SK-N-SH (cell line): Measurements from ENCODE around the gene ARHGAP31. TPM values are rescaled to one million over a fixed set of nuclear protein-coding genes. Genes with fewer than 3 reads are reported as not detected.

Experiments used
- CTCF ChIA-PET: fragments of 300-600, 350-600 bp; formaldehyde crosslinking; extraction: SDS; loops from one replicate; lab custom pipeline; 2021; lab: Yijun Ruan, JAX
- POLR2A ChIA-PET: fragments of 350-600 bp; sonication (Branson Sonifier 250); formaldehyde crosslinking; extraction: SDS; loops from one replicate; lab custom pipeline; 2020; ENCODE audit warnings: antibody characterized with exemption, inconsistent platforms; lab: Yijun Ruan, JAX
- DNase-seq: peaks from one replicate; pipeline ENCODE4 v3.0.0; 2012
- H2AFZ ChIP-seq: fragments of 200-600 bp; sonication (generic); 2 replicates; pipeline ENCODE4 v1.8.1; 2016; ENCODE audit warnings: antibody characterized with exemption, mild to moderate bottlenecking, low read depth
- H3F3A ChIP-seq: fragments of 200-600 bp; sonication (generic); replicated peaks from 2 replicates; pipeline ENCODE3; 2016; ENCODE audit warnings: antibody characterized with exemption, mild to moderate bottlenecking; ENCODE audit not compliant: insufficient read depth
- H3K27ac ChIP-seq, 2 experiments: fragments of 200-500 bp in 1 of 2; fragments of 200-600 bp in 1 of 2; sonication (Bioruptor generic) in 1 of 2; sonication (generic), shearing (Covaris generic) in 1 of 2; 2 replicates each; pipeline versions ENCODE4 v1.5.1 to v1.6.1; 2014 to 2016; ENCODE audit warnings: low read depth in 2 of 2, inconsistent platforms in 1 of 2, low read length in 1 of 2, mild to moderate bottlenecking in 1 of 2, mixed read lengths in 1 of 2
- H3K27me3 ChIP-seq: fragments of 200-600 bp; sonication (generic), shearing (Covaris generic); 2 replicates; pipeline ENCODE4 v1.6.1; 2016; ENCODE audit warnings: mixed run types; ENCODE audit not compliant: insufficient read depth
- H3K36me3 ChIP-seq, 2 experiments: fragments of 200-500 bp in 1 of 2; fragments of 200-600 bp in 1 of 2; sonication (Bioruptor generic) in 1 of 2; sonication (generic) in 1 of 2; replicated peaks in 1 of 2; 2 replicates each; pipeline versions ENCODE3 to v1.5.1; 2014 to 2016; ENCODE audit warnings: low read length in 1 of 2, mild to moderate bottlenecking in 1 of 2; ENCODE audit not compliant: insufficient read depth in 2 of 2, control insufficient read depth in 1 of 2
- H3K4me1 ChIP-seq, 2 experiments: fragments of 200-500 bp in 1 of 2; fragments of 200-600 bp in 1 of 2; sonication (Bioruptor generic) in 1 of 2; sonication (generic), shearing (Covaris generic) in 1 of 2; 2 replicates each; pipeline versions ENCODE4 v1.5.1 to v1.6.1; 2014 to 2016; ENCODE audit warnings: low read depth in 1 of 2, low read length in 1 of 2, mixed run types in 1 of 2; ENCODE audit not compliant: insufficient read depth in 2 of 2, control insufficient read depth in 1 of 2
- H3K4me2 ChIP-seq: fragments of 200-600 bp; sonication (generic), shearing (Covaris generic); 2 replicates; pipeline ENCODE4 v1.6.1; 2017; ENCODE audit warnings: mixed run types
- H3K4me3 ChIP-seq, 2 experiments: fragments of 200-500 bp in 1 of 2; fragments of 200-600 bp in 1 of 2; sonication (Bioruptor generic) in 1 of 2; sonication (generic), shearing (Covaris generic) in 1 of 2; 2 replicates each; pipeline versions ENCODE4 v1.5.1 to v1.8.1; 2014 to 2016; ENCODE audit warnings: low read depth in 2 of 2, inconsistent platforms in 1 of 2, low read length in 1 of 2, mild to moderate bottlenecking in 1 of 2, mixed read lengths in 1 of 2, moderate library complexity in 1 of 2
- H3K79me2 ChIP-seq: fragments of 200-600 bp; sonication (generic); 2 replicates; pipeline ENCODE4 v1.8.1; 2017; ENCODE audit warnings: mild to moderate bottlenecking; ENCODE audit not compliant: insufficient read depth
- H3K9ac ChIP-seq: fragments of 200-600 bp; sonication (generic); 2 replicates; pipeline ENCODE4 v1.6.1; 2017; ENCODE audit warnings: mixed run types
- H3K9me2 ChIP-seq: fragments of 200-600 bp; sonication (generic); 2 replicates; pipeline ENCODE4 v1.6.1; 2017; ENCODE audit warnings: mixed run types
- H3K9me3 ChIP-seq: fragments of 200-600 bp; sonication (generic); 2 replicates; pipeline ENCODE4 v1.6.1; 2017; ENCODE audit warnings: mixed run types, mild to moderate bottlenecking, moderate library complexity
- H4K20me1 ChIP-seq: fragments of 200-600 bp; sonication (generic); 2 replicates; pipeline ENCODE4 v1.6.1; 2017; ENCODE audit warnings: mild to moderate bottlenecking, mixed run types; ENCODE audit not compliant: insufficient read depth
- ELF1 ChIP-seq: IDR thresholded peaks from 2 replicates; pipeline ENCODE4 v1.4.0; 2012
- FOXJ3 ChIP-seq: sonication (generic); formaldehyde crosslinking; IDR thresholded peaks from 2 replicates; pipeline ENCODE4 v1.5.1; 2020; ENCODE audit warnings: mild to moderate bottlenecking, missing genetic modification reagents
- GATA2 ChIP-seq: sonication (generic); formaldehyde crosslinking; IDR thresholded peaks from 2 replicates; pipeline ENCODE4 v1.5.0; 2020; ENCODE audit warnings: mild to moderate bottlenecking, missing genetic modification reagents
- RAD21 ChIP-seq: IDR thresholded peaks from 2 replicates; pipeline ENCODE4 v1.6.1; 2012; ENCODE audit warnings: mild to moderate bottlenecking, low read length
- RCOR1 ChIP-seq: fragments of 150-350 bp; IDR thresholded peaks from 2 replicates; pipeline ENCODE4 v1.6.1; 2017; ENCODE audit warnings: antibody characterized with exemption, low read length
- WGBS: methylation state at CpG from one replicate; pipeline ENCODE4 v1.1.6; 2017; ENCODE audit warnings: low lambda C conversion rate; 5-methylcytosine and 5-hydroxymethylcytosine counted together
- polyA plus RNA-seq, 3 experiments: library from polyadenylated mRNA; depleted of rRNA; stranded (reverse); fragments of >200 nt; gene quantifications; 2 replicates each; pipeline ENCODE4 v1.2.3, GENCODE V29; 2012
- TF ChIP-seq, protein P1 (sequence below): fragments of 200-600 bp; sonication (generic); IDR thresholded peaks from 2 replicates; pipeline ENCODE4 v1.6.1; 2017; ENCODE audit warnings: antibody characterized with exemption, mild to moderate bottlenecking, moderate library complexity
- TF ChIP-seq, protein P2 (sequence below): IDR thresholded peaks from 2 replicates; pipeline ENCODE4 v1.4.0; 2012; ENCODE audit warnings: low read depth
- TF ChIP-seq, protein P3 (sequence below): fragments of 150-350 bp; IDR thresholded peaks from 2 replicates; pipeline ENCODE4 v1.6.1; 2017; ENCODE audit warnings: antibody characterized with exemption, low read length, low read depth, borderline replicate concordance
- TF ChIP-seq, protein P4 (sequence below): IDR thresholded peaks from 2 replicates; pipeline ENCODE4 v1.4.0; 2012; ENCODE audit warnings: low read depth, borderline replicate concordance

Gene ARHGAP31
- polyA plus RNA-seq, 1 of the 3 experiments (the other 2 are of a cell fraction) = 4.4 TPM

DNA sequence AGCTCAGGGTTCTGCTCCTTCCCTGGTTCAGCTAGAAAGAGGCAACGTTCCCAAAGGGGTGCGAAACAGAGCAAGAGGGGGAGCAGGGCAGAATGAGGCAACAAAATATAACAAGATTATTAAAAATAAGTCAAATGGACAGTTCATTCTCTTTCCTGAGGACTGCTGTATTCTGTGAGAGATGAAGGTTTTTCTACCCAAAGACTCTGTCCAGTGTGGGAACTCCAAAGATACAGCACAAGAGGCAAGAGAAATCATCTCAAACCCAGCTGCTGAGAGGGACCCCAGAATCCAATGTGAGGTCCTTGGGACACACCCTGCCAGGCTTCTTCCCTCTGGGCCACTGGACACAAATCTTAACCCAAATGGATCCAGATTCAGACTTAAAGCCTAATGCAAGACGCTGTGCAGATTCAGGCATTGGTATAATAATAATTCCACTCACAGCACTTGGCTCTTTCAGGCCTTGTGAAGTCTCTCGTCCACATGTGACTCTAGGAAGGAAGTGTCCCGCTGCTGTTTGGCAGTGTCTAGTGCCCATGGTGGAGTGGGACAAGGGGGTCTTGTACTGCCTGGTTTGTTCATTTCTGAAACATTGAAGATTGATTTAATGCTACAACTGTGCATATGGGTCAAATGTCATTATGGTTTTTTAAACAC, 14.5 kb upstream of the ARHGAP31 start:
- Histone ChIP-seq H3K79me2 (no peaks in the 10 kb centered on the region), H3K4me1 (peaks cover 0 to 19% of the 10 kb centered on the region in 2 experiments; a peak in 2 of 4 replicates), H4K20me1 (no peaks in the 10 kb centered on the region), H3K4me2 (no peak overlapping the region), H3K9ac (no peak overlapping the region), H3K9me3 (no peaks in the 10 kb centered on the region), H3K9me2 (no peaks in the 10 kb centered on the region), H3K27ac (peak overlapping the region in 1 of 2 experiments; percentile 61; a peak in 1 of 4 replicates), H2AFZ (no peak overlapping the region), H3K36me3 (no peaks in the 10 kb centered on the region), H3K27me3 (no peaks in the 10 kb centered on the region), H3F3A (no peaks in the 10 kb centered on the region), H3K4me3 (no peak overlapping the region)
- CTCF ChIA-PET = no interaction called here
- TF ChIP-seq, protein P1, sequence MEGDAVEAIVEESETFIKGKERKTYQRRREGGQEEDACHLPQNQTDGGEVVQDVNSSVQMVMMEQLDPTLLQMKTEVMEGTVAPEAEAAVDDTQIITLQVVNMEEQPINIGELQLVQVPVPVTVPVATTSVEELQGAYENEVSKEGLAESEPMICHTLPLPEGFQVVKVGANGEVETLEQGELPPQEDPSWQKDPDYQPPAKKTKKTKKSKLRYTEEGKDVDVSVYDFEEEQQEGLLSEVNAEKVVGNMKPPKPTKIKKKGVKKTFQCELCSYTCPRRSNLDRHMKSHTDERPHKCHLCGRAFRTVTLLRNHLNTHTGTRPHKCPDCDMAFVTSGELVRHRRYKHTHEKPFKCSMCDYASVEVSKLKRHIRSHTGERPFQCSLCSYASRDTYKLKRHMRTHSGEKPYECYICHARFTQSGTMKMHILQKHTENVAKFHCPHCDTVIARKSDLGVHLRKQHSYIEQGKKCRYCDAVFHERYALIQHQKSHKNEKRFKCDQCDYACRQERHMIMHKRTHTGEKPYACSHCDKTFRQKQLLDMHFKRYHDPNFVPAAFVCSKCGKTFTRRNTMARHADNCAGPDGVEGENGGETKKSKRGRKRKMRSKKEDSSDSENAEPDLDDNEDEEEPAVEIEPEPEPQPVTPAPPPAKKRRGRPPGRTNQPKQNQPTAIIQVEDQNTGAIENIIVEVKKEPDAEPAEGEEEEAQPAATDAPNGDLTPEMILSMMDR = no peak
- TF ChIP-seq FOXJ3 (CRISPR knock-in tag) (no peak), RAD21 (no peak), RCOR1 (no peak)
- TF ChIP-seq, protein P2, sequence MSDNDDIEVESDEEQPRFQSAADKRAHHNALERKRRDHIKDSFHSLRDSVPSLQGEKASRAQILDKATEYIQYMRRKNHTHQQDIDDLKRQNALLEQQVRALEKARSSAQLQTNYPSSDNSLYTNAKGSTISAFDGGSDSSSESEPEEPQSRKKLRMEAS = no peak
- TF ChIP-seq, protein P3, sequence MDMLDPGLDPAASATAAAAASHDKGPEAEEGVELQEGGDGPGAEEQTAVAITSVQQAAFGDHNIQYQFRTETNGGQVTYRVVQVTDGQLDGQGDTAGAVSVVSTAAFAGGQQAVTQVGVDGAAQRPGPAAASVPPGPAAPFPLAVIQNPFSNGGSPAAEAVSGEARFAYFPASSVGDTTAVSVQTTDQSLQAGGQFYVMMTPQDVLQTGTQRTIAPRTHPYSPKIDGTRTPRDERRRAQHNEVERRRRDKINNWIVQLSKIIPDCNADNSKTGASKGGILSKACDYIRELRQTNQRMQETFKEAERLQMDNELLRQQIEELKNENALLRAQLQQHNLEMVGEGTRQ = no peak
- TF ChIP-seq, protein P4, sequence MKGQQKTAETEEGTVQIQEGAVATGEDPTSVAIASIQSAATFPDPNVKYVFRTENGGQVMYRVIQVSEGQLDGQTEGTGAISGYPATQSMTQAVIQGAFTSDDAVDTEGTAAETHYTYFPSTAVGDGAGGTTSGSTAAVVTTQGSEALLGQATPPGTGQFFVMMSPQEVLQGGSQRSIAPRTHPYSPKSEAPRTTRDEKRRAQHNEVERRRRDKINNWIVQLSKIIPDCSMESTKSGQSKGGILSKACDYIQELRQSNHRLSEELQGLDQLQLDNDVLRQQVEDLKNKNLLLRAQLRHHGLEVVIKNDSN = no peak
- DNase-seq = no peak
- 95% methylated on average over 5 of the region's 5 CpGs for WGBS
- POLR2A ChIA-PET = no interaction called here

DNA sequence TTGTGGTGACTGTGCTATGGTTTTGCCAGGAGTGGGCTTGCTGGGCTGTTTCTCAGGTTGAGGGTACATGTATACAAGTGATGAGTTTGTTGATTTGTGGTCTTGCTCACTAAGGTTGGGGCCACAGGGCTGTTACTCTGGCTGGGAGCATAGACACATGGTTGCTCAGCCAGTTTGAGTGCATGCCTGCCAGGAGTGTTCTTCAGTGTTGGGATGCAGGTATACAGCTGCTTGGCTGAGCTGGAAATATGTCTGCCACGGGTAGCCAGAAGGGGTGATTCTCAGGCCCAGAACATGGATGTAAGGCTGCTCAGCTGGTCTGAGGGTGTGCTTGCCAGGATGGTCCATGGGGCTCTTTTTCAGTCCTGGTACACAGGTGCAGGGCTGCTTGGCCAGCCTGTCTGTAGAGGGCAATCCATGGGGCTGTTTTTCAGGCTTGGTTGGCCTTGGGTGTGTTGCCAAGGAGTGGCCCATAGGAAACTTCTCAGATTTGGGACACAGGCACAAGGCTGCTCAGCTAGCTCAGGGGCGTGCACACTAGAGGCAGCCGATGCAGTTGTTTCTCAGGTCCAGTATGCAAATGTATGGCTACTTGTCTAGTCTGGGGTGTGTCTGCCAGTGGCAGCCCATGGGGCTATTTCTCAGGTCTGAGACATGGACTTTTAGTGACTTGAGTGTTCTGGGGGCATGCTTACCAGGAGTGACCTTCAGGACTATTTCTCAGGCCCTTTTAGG, 5.3 kb upstream of the ARHGAP31 start:
- no peak for DNase-seq
- Histone ChIP-seq H3F3A (peaks cover 7% of the 10 kb centered on the region), H3K9me3 (peaks cover 15% of the 10 kb centered on the region; the same call in 1 of the 2 replicates), H3K27me3 (no peaks in the 10 kb centered on the region), H3K27ac (no peak overlapping the region), H3K4me3 (no peak overlapping the region), H3K79me2 (no peaks in the 10 kb centered on the region), H3K9ac (no peak overlapping the region), H3K4me1 (peaks cover 0 to 19% of the 10 kb centered on the region in 2 experiments; a peak in 2 of 4 replicates), H3K36me3 (no peaks in the 10 kb centered on the region), H2AFZ (no peak overlapping the region), H3K4me2 (no peak overlapping the region), H3K9me2 (no peaks in the 10 kb centered on the region), H4K20me1 (no peaks in the 10 kb centered on the region)
- WGBS = no CpG with 5 or more reads among the region's 3 CpGs
- TF ChIP-seq GATA2 (CRISPR knock-in tag) (no peak), RAD21 (no peak), ELF1 (no peak)
- ChIA-PET CTCF (no interaction called here), POLR2A (no interaction called here)
